HG02973 (cell line): Measurements from ENCODE around the gene KCTD21.

Experiments
- ATAC-seq: cut with Tn5 transposase; IDR thresholded peaks from one replicate; pipeline ENCODE4 v1.9.1; 2021; ENCODE audit warnings: moderate library complexity; ENCODE audit not compliant: unreplicated experiment

Gene KCTD21

GRCh38 chr11:78147807-78148206 lies 40.6 kb downstream of the KCTD21 start:
- no peak for ATAC-seq

DNA sequence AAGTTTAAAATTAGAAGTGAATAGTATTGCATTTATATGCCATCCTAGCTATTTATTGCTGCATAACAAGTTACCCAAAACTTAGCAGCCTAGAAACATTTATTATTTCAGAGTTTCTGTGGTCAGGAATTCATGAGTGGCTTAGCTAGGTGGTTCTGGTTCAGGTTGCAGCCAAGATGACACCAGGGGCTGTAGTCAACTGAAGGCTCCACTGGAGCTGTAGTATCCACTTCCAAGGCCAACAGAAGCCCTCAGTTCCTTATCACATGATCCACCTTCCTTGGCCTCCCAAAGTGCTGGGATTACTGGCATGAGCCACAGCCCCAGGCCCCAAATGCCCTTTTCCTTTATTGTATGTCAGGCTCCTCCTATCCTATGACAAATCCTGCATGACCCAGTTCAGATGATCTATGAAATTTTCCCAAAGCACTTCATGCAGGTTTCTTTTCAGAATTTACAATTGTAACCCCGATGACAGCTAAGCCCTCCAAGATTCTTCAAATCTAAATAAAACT lies 42.9 kb downstream of the KCTD21 start:
- ATAC-seq, result no peak

- no peak for ATAC-seq
These were observed 47.9 kb downstream of the KCTD21 start for GRCh38 chr11:78140392-78141077.

DNA sequence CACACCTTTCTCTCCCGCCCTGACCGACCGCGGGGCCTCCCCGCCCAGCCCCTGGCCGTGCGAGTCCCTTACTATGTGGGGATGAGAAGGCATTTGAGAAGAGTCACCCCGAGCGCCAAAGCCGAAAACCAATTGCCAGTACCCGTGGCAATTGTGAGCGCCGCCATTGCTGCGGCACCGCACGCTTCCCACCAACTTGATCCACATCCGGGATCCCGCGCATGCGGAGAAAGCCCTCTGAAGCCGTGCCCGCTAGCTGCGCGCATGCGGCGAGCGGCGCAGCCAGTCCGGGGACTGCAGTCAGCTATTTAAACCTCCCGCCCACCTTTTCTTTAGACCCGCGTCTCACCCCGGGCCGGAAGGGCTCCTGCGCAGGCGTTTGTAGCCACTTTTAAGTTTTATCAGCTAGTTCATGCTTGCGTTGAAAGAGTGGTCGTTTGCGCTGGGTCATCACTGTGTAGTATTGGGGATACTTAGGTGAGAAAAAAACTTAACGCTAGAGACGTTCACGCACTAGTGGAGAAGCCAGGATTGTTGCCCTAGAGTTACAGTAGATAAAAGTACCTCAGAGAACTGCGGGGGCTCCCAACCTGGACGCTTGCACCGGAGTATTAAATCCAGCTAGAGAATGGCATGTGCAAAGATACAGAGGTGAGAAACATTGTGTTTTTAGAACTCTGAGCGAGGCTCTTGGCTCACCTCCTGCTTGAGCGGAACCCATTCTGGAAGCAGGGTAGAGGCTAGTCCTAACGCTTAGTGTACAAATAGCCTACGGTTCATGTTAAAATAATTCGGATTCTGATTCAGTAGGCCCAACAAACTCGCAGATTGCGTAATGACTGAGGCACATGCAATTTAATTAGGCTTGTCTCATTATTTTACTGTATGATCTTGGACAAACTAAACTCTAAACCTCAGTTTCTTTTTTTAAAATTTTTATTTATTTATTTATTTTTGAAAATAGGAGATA lies 48.7 kb downstream of the KCTD21 start, which contains the start of gene ALG8:
TSS of gene ALG8 (minus strand) at position 205 of the 970 bp plus-strand sequence. CDS start at position 167, 38 bp downstream.
- ATAC-seq, result peak; percentile 87

DNA sequence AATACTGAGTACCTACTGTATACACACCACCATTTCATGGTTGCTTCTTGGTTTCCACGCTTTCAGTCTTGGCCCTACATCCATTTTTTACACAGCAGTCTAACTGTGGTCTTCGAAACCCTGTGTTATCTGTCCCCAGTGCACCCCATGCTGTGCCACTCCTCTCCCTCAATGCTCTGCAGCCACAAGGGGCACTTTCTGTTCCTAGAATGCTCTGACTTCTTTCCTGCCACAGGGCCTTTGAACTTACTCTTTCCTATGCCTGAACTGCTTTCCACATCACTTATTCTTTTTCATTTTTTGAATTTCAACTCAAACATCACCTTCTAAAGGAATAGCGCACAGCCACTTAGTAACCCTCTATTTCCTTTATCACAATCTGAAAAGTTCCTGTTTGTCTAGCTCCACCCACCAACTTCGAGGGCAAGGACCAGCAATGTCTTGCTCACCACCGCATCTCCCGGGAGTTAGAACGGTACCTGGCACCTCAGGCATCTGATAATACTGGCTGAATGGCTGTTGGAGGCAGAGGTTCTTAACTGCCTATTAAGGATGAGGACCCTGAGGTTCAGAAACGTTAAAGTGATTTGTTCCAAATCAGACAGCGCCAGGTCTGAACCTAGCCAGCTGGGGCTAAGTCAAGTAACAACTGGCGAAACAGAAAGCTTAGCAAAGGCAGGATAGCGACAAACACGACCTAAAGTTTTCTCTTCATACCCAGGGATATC lies 49.6 kb downstream of the KCTD21 start:
- ATAC-seq, result peak; percentile 28

DNA sequence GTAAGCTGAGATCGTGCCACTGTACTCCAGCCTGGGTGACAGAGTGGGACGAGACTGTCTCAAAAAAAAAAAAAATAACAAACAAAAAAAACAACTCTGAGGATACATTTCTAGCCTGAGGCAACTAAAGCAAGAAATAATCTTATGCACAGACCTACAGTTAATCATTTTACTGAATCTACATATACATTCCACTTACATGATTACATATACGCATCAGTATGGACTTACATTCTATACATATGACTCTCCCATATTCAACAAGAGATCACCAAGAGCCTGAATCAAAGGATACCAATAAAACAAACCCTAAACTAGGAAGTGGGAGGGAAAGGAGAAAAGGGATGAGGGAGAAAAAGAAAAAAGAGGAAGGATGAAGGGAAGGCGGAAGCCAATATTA lies 50.1 kb downstream of the KCTD21 start:
- no peak for ATAC-seq

- no peak for ATAC-seq
These were observed 56.0 kb downstream of the KCTD21 start for GRCh38 chr11:78132475-78132874.

GRCh38 chr11:78131956-78132355 lies 56.5 kb downstream of the KCTD21 start:
- no peak for ATAC-seq

- no peak for ATAC-seq
These were observed 61.0 kb downstream of the KCTD21 start for GRCh38 chr11:78127403-78127802.
